Endodermal cell (in vitro differentiated cells): Measurements from ENCODE around the gene ABHD2. TPM values are rescaled to one million over a fixed set of nuclear protein-coding genes. Genes with fewer than 3 reads are reported as not detected.

Experiments used
- DNase-seq: peaks from one replicate; pipeline ENCODE4 v3.0.0-alpha.2; 2017
- H3K27ac ChIP-seq: 2 replicates; pipeline ENCODE4 v1.5.1; 2013; ENCODE audit warnings: mild to moderate bottlenecking, low read depth, low read length, moderate library complexity
- H3K27me3 ChIP-seq: 2 replicates; pipeline ENCODE4 v1.6.1; 2013; ENCODE audit warnings: mild to moderate bottlenecking, low read length, moderate library complexity; ENCODE audit not compliant: insufficient read depth, control insufficient read depth, poor library complexity, severe bottlenecking
- H3K36me3 ChIP-seq: 2 replicates; pipeline ENCODE4 v1.7.0; 2013; ENCODE audit warnings: mild to moderate bottlenecking, low read length, moderate library complexity; ENCODE audit not compliant: control insufficient read depth, insufficient read depth
- H3K4me1 ChIP-seq: one replicate; pipeline ENCODE4 v1.7.0; 2013; ENCODE audit warnings: low read length; ENCODE audit not compliant: control insufficient read depth, insufficient read depth
- H3K4me3 ChIP-seq: 2 replicates; pipeline ENCODE4 v1.5.1; 2013; ENCODE audit warnings: mild to moderate bottlenecking, low read length, moderate library complexity
- H3K9ac ChIP-seq: 2 replicates; pipeline ENCODE4 v1.6.1; 2013; ENCODE audit warnings: mild to moderate bottlenecking, low read length, moderate library complexity; ENCODE audit not compliant: poor library complexity, severe bottlenecking; ENCODE audit errors: extremely low read depth
- H3K9me3 ChIP-seq: 2 replicates; pipeline ENCODE4 v1.6.1; 2013; ENCODE audit warnings: mild to moderate bottlenecking, low read length, moderate library complexity; ENCODE audit not compliant: control insufficient read depth
- H3K27ac Mint-ChIP-seq: 2 replicates; pipeline ENCODE4 v1.8.0; 2020; ENCODE audit warnings: mixed read lengths
- H3K27me3 Mint-ChIP-seq: 2 replicates; pipeline ENCODE4 v1.8.0; 2021; ENCODE audit warnings: mild to moderate bottlenecking, mixed read lengths; ENCODE audit not compliant: insufficient read depth
- H3K36me3 Mint-ChIP-seq: 2 replicates; pipeline ENCODE4 v1.8.0; 2020; ENCODE audit warnings: low read depth, mixed read lengths
- H3K4me1 Mint-ChIP-seq: 2 replicates; pipeline ENCODE4 v1.8.0; 2020; ENCODE audit warnings: mixed read lengths
- H3K4me3 Mint-ChIP-seq: 2 replicates; pipeline ENCODE4 v1.8.0; 2020; ENCODE audit warnings: mild to moderate bottlenecking, moderate library complexity, mixed read lengths
- H3K9me3 Mint-ChIP-seq: 2 replicates; pipeline ENCODE4 v1.8.0; 2020; ENCODE audit warnings: mild to moderate bottlenecking, mixed read lengths
- CTCF ChIP-seq: fragments of 200-600 bp; sonication (generic); conservative IDR thresholded peaks from 2 replicates; pipeline ENCODE4 v1.5.0; 2021; ENCODE audit warnings: antibody characterized with exemption, mild to moderate bottlenecking
- WGBS, 2 experiments: methylation state at CpG; one replicate each; pipeline versions ENCODE4 v1.1.5 to v1.1.7; 2013; ENCODE audit warnings: missing lambda C conversion rate in 2 of 2, mixed read lengths in 1 of 2; ENCODE audit not compliant: insufficient coverage in 1 of 2, insufficient read length in 1 of 2; 5-methylcytosine and 5-hydroxymethylcytosine counted together
- total RNA-seq, 2 donors: library from RNA; stranded (reverse); fragmentation: NEBNext Ultra II Directional in 1 of 2; extraction: Animal tissue kit (Norgen Biotek cat#: 25700) in 1 of 2; gene quantifications; 2 replicates in 1 of 2; 3 replicates in 1 of 2; pipeline ENCODE4 v1.2.1, GENCODE V29; 2021

Gene ABHD2
- total RNA-seq, 2 donors from 2014 or later = 24.1 to 26.0 TPM

- H3K4me1 ChIP-seq = no peaks in the 10 kb centered on the region
- H3K4me3 Mint-ChIP-seq = no peak overlapping the region
- 60 to 83% methylated on average over 2 to 3 of the region's 3 CpGs for WGBS, 2 experiments
Measured at GRCh38 chr15:89129123-89129815, 41.0 kb downstream of the ABHD2 start.

GRCh38 chr15:89129816-89130134 lies 41.5 kb downstream of the ABHD2 start:
- no peak overlapping the region for H3K9ac ChIP-seq
- Mint-ChIP-seq H3K4me1 (no peaks in the 10 kb centered on the region), H3K27me3 (no peaks in the 10 kb centered on the region), H3K27ac (no peak overlapping the region), H3K4me3 (no peak overlapping the region), H3K9me3 (no peaks in the 10 kb centered on the region), H3K36me3 (peaks cover 11% of the 10 kb centered on the region)
- peaks cover 11% of the 10 kb centered on the region for H3K36me3 ChIP-seq
- WGBS, 2 experiments = 100% methylated on average over 1 of the region's 1 CpG; no CpG with 5 or more reads in 1 of the 2 experiments
- H3K27ac ChIP-seq = no peak overlapping the region
- no peaks in the 10 kb centered on the region for H3K9me3 ChIP-seq
- no peaks in the 10 kb centered on the region for H3K4me1 ChIP-seq
- TF ChIP-seq CTCF = peak; percentile 5
- no peak overlapping the region for H3K4me3 ChIP-seq
- no peak for DNase-seq
- no peaks in the 10 kb centered on the region for H3K27me3 ChIP-seq

More at GRCh38 chr15:89129123-89129815, 41.0 kb downstream of the ABHD2 start:
- H3K4me1 Mint-ChIP-seq = no peaks in the 10 kb centered on the region
- Histone ChIP-seq H3K27ac (no peak overlapping the region), H3K9me3 (no peaks in the 10 kb centered on the region), H3K27me3 (no peaks in the 10 kb centered on the region), H3K36me3 (peaks cover 11% of the 10 kb centered on the region), H3K9ac (no peak overlapping the region), H3K4me3 (no peak overlapping the region)
- peaks cover 11% of the 10 kb centered on the region for H3K36me3 Mint-ChIP-seq
- no peak overlapping the region for H3K27ac Mint-ChIP-seq
- no peaks in the 10 kb centered on the region for H3K27me3 Mint-ChIP-seq
- DNase-seq = peak; percentile 91
- peak; percentile 97 for TF ChIP-seq CTCF
- H3K9me3 Mint-ChIP-seq = no peaks in the 10 kb centered on the region

GRCh38 chr15:89130201-89130600 lies 41.9 kb downstream of the ABHD2 start:
- Mint-ChIP-seq H3K4me3 (no peak overlapping the region), H3K36me3 (peaks cover 11% of the 10 kb centered on the region), H3K4me1 (no peaks in the 10 kb centered on the region), H3K27ac (no peak overlapping the region), H3K27me3 (no peaks in the 10 kb centered on the region), H3K9me3 (no peaks in the 10 kb centered on the region)
- Histone ChIP-seq H3K27me3 (no peaks in the 10 kb centered on the region), H3K36me3 (peaks cover 11% of the 10 kb centered on the region), H3K9ac (no peak overlapping the region), H3K9me3 (no peaks in the 10 kb centered on the region), H3K4me3 (no peak overlapping the region), H3K27ac (no peak overlapping the region), H3K4me1 (no peaks in the 10 kb centered on the region)
- 93 to 100% methylated on average over 1 to 5 of the region's 5 CpGs for WGBS, 2 experiments
- no peak for TF ChIP-seq CTCF
- no peak for DNase-seq
